Spleen (tissue), 7 donors: ENCODE results near the gene POP4.

Experiments
- POLR2A ChIP-seq, 3 donors: fragments of 450-650 bp; IDR thresholded peaks; one replicate each; pipeline ENCODE4 v1.5.1; 2017; ENCODE audit warnings: antibody characterized with exemption in 3 of 3, mild to moderate bottlenecking in 1 of 3
- POLR2AphosphoS5 ChIP-seq, 3 donors: sonication (generic); formaldehyde crosslinking; IDR thresholded peaks; one replicate each; pipeline ENCODE4 v1.5.1; 2017; ENCODE audit warnings: antibody characterized with exemption in 3 of 3
- TF ChIP-seq, protein P1 (sequence below), 11 experiments: fragments of 200-600 bp in 7 of 11; fragments of 450-650 bp in 4 of 11; sonication (generic) in 4 of 11; IDR thresholded peaks in 8 of 11; conservative IDR thresholded peaks in 3 of 11; 1 replicate in 7 of 11; 2 replicates in 4 of 11; pipeline versions ENCODE4 v1.4.0 to v1.8.0; 2016 to 2021; ENCODE audit warnings: antibody characterized with exemption in 11 of 11, inconsistent platforms in 4 of 11, mild to moderate bottlenecking in 1 of 11
- donor health status: DM: no; HTN: no; CAD: no; lungs with moderate emphysema.
- donor health status: DM: no; HTN: no; CAD: no.
- donor health status: DM: no; HTN: no; CAD: no.

- TF ChIP-seq POLR2A (IDR thresholded peaks at IDR 0.05) = no peak
- TF ChIP-seq, protein P1, sequence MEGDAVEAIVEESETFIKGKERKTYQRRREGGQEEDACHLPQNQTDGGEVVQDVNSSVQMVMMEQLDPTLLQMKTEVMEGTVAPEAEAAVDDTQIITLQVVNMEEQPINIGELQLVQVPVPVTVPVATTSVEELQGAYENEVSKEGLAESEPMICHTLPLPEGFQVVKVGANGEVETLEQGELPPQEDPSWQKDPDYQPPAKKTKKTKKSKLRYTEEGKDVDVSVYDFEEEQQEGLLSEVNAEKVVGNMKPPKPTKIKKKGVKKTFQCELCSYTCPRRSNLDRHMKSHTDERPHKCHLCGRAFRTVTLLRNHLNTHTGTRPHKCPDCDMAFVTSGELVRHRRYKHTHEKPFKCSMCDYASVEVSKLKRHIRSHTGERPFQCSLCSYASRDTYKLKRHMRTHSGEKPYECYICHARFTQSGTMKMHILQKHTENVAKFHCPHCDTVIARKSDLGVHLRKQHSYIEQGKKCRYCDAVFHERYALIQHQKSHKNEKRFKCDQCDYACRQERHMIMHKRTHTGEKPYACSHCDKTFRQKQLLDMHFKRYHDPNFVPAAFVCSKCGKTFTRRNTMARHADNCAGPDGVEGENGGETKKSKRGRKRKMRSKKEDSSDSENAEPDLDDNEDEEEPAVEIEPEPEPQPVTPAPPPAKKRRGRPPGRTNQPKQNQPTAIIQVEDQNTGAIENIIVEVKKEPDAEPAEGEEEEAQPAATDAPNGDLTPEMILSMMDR (IDR thresholded peaks at IDR 0.05 in 8 of 11, conservative IDR thresholded peaks at IDR 0.05 in 3 of 11) = no peak
- TF ChIP-seq POLR2AphosphoS5 (IDR thresholded peaks at IDR 0.05) = no peak
Measured at GRCh38 chr19:29587059-29587458, 19.0 kb upstream of the POP4 start.
